HT-29 (cell line): ENCODE results near the gene AXIN1. TPM values are rescaled to one million over a fixed set of nuclear protein-coding genes. Genes with fewer than 3 reads are reported as not detected.
"Not testable (repeated sequence)": the region's sequence is repeated elsewhere in the genome, so short reads cannot be mapped to it uniquely, and the experiment has no call there.

Experiments
- DNase-seq: peaks from one replicate; pipeline ENCODE4 v3.0.0-alpha.2; 2015; ENCODE audit warnings: low spot score
- total RNA-seq: library from RNA; depleted of rRNA; stranded (reverse); fragments of >200 nt; shearing (Covaris generic); gene quantifications from 2 replicates; pipeline ENCODE4 v1.2.3, GENCODE V29; 2014

AXIN1 gene
- total RNA-seq, 1 experiment from 2014 or later = 88.4 TPM

- no peak for DNase-seq
These were observed 2.5 kb upstream of the AXIN1 start for GRCh38 chr16:354971-355461.

GRCh38 chr16:354291-354881, 1.9 kb upstream of the AXIN1 start:
- no peak for DNase-seq

- no peak for DNase-seq
These were observed 1.1 kb upstream of the AXIN1 start for GRCh38 chr16:353404-354290.

- no peak for DNase-seq
These were observed 561 bp downstream of the AXIN1 start for GRCh38 chr16:351804-352520.

- no peak for DNase-seq
These were observed 2.3 kb downstream of the AXIN1 start for GRCh38 chr16:350203-350602.

GRCh38 chr16:349211-349610, 3.3 kb downstream of the AXIN1 start:
- DNase-seq = no peak

- not testable (repeated sequence) for DNase-seq
These were observed 4.0 kb downstream of the AXIN1 start for GRCh38 chr16:348495-348894.

GRCh38 chr16:347203-347602, 5.3 kb downstream of the AXIN1 start:
- DNase-seq = no peak

GRCh38 chr16:346587-346986, 5.9 kb downstream of the AXIN1 start:
- no peak for DNase-seq

GRCh38 chr16:345772-346171, 6.8 kb downstream of the AXIN1 start:
- no peak for DNase-seq

- DNase-seq = no peak
These were observed 9.9 kb downstream of the AXIN1 start for GRCh38 chr16:342455-343213.

- not testable (repeated sequence) for DNase-seq
These were observed 10.6 kb downstream of the AXIN1 start for GRCh38 chr16:341974-342336.

- not testable (repeated sequence) for DNase-seq
These were observed 11.2 kb downstream of the AXIN1 start for GRCh38 chr16:341095-341973.

- DNase-seq = no peak
These were observed 12.0 kb downstream of the AXIN1 start for GRCh38 chr16:340370-341091.

GRCh38 chr16:339680-340079, 12.8 kb downstream of the AXIN1 start:
- DNase-seq = no peak

GRCh38 chr16:337975-338575, 14.4 kb downstream of the AXIN1 start:
- DNase-seq = no peak

- DNase-seq = no peak
These were observed 15.1 kb downstream of the AXIN1 start for GRCh38 chr16:337437-337836.

GRCh38 chr16:336269-336668, 16.3 kb downstream of the AXIN1 start:
- no peak for DNase-seq

GRCh38 chr16:334861-335632, 17.5 kb downstream of the AXIN1 start:
- not testable (repeated sequence) for DNase-seq
